Measurements from ENCODE around the gene GGCT. TPM values are rescaled to one million over a fixed set of nuclear protein-coding genes. Genes with fewer than 3 reads are reported as not detected.

Gene GGCT
- total and polyA plus RNA-seq, 2 donors (not counting 3 experiments of a cell fraction or from before 2014, with no cell fraction given), result 21.1 to 44.3 TPM

DNA sequence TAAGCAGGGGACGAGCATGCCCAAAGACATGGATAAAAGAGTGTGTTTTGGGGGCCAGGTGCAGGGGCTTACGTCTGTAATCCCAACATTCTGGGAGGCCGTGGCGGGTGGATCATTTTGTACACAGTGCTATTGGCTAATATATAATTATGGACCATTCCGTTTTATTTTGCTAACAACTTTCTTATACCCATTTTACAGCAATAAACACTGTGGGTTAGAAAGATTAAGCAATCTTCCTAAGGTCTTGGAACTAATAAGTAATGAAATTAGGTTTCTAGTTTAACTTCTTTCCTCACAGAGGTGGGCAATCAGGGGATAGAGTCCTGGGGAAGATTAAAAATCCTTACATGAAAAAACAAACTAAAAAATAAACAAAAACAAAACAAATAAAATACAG is 3.4 kb downstream of the GGCT start:
- BruUV-seq (replicated peaks), result no TSS peak
- peaks cover 0 to 3% of the 10 kb centered on the region in 2 experiments for H3K36me3 ChIP-seq (ENCODE audit: control insufficient read depth in 2 of 2, extremely low read depth in 1 of 2, insufficient read depth in 2 of 2, low read length in 2 of 2)
- H3K4me1 ChIP-seq (ENCODE audit: control insufficient read depth, extremely low read depth, insufficient read depth, low read length), result peaks cover 15% of the 10 kb centered on the region
- no peak for FAIRE-seq
- no peaks in the 10 kb centered on the region for H3K9me1 ChIP-seq (replicated peaks; ENCODE audit: control insufficient read depth, extremely low read depth, insufficient read depth, low read length)
- H3K9ac ChIP-seq (replicated peaks; ENCODE audit: extremely low read depth, insufficient read depth, low read length), result no peak overlapping the region
- H3K27me3 ChIP-seq (ENCODE audit: control insufficient read depth in 2 of 2, insufficient read depth in 2 of 2, low read length in 2 of 2), result no peaks in the 10 kb centered on the region
- no peak overlapping the region for H3K4me2 ChIP-seq (ENCODE audit: insufficient read depth, low read length)
- dilution Hi-C loops (cut with MboI; ENCODE audit: extremely low pct_ligation_motif_present, low sequenced_read_pairs), result no loop called here
- no peaks in the 10 kb centered on the region for H3K9me3 ChIP-seq (replicated peaks; ENCODE audit: control insufficient read depth, insufficient read depth, low read length)
- H3K27ac ChIP-seq (ENCODE audit: insufficient read depth, low read depth, low read length), result no peak overlapping the region
- no peak overlapping the region for H3K4me3 ChIP-seq (replicated peaks in 1 of 3; ENCODE audit: insufficient read depth in 1 of 3, low read depth in 1 of 3, low read length in 3 of 3)
- no peak overlapping the region for H2AFZ ChIP-seq (ENCODE audit: low read depth, low read length)
- TF ChIP-seq EZH2 (IDR thresholded peaks at IDR 0.05; ENCODE audit: borderline replicate concordance, low read depth, low read length, severe bottlenecking) (no peak), POLR2AphosphoS5 (IDR thresholded peaks at IDR 0.05; ENCODE audit: insufficient read depth, low read depth, low read length) (no peak), FOS (IDR thresholded peaks at IDR 0.05; ENCODE audit: borderline replicate concordance, insufficient read depth, low read length) (no peak)
- TF ChIP-seq, protein P1, sequence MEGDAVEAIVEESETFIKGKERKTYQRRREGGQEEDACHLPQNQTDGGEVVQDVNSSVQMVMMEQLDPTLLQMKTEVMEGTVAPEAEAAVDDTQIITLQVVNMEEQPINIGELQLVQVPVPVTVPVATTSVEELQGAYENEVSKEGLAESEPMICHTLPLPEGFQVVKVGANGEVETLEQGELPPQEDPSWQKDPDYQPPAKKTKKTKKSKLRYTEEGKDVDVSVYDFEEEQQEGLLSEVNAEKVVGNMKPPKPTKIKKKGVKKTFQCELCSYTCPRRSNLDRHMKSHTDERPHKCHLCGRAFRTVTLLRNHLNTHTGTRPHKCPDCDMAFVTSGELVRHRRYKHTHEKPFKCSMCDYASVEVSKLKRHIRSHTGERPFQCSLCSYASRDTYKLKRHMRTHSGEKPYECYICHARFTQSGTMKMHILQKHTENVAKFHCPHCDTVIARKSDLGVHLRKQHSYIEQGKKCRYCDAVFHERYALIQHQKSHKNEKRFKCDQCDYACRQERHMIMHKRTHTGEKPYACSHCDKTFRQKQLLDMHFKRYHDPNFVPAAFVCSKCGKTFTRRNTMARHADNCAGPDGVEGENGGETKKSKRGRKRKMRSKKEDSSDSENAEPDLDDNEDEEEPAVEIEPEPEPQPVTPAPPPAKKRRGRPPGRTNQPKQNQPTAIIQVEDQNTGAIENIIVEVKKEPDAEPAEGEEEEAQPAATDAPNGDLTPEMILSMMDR (IDR thresholded peaks at IDR 0.05; ENCODE audit: extremely low read depth in 1 of 2, insufficient read depth in 1 of 2, low read depth in 1 of 2, low read length in 2 of 2), result no peak
- TF ChIP-seq, protein P2, sequence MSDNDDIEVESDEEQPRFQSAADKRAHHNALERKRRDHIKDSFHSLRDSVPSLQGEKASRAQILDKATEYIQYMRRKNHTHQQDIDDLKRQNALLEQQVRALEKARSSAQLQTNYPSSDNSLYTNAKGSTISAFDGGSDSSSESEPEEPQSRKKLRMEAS (IDR thresholded peaks at IDR 0.05; ENCODE audit: insufficient read depth, insufficient read length), result no peak
- no peak for DNase-seq (ENCODE audit: low read depth, low spot score)
- intact Hi-C loops (cut with micrococcal nuclease), result loop anchor here (10.0 kb wide), 1 partner anchor 216 kb away; the partner anchor contains the start of gene ZNRF2
- H3K79me2 ChIP-seq (ENCODE audit: control insufficient read depth, insufficient read depth, low read length), result peaks cover 32% of the 10 kb centered on the region
- no peaks in the 10 kb centered on the region for H4K20me1 ChIP-seq (replicated peaks; ENCODE audit: control insufficient read depth, extremely low read depth, insufficient read depth, low read length)
- ChIA-PET POLR2A (no interaction called here), CTCF (interaction anchor here (1.6 to 1.9 kb wide), 2 partner anchors 10 to 16 kb away, joined by 4 to 5 read pairs; no protein-coding TSS in a partner anchor)

DNA sequence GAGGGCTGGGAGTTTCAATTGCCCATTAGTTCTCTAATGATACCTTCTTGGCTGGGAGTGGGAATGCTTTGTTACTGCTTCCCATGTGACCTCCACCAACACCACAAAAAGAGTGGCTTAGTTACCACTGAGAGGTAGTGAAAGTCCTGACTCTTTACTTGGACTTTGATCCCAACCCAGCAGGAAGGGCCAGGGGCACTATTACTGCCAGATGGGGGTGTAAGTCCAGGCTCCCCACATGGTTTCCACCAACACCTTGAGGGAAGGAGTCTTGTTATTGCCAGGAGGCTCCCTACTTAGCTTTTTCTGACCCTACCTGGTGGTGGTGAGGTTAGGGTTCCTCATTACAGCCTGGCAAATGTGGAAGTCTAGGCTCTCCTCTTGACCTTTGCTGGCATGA is 11.4 kb downstream of the GGCT start:
- Histone ChIP-seq H3K4me1 (ENCODE audit: control insufficient read depth, extremely low read depth, insufficient read depth, low read length) (no peaks in the 10 kb centered on the region), H3K4me3 (replicated peaks in 1 of 3; ENCODE audit: insufficient read depth in 1 of 3, low read depth in 1 of 3, low read length in 3 of 3) (no peak overlapping the region), H3K27ac (ENCODE audit: insufficient read depth, low read depth, low read length) (no peak overlapping the region), H3K36me3 (ENCODE audit: control insufficient read depth in 2 of 2, extremely low read depth in 1 of 2, insufficient read depth in 2 of 2, low read length in 2 of 2) (peaks cover 0 to 3% of the 10 kb centered on the region in 2 experiments), H4K20me1 (replicated peaks; ENCODE audit: control insufficient read depth, extremely low read depth, insufficient read depth, low read length) (no peaks in the 10 kb centered on the region), H3K9me1 (replicated peaks; ENCODE audit: control insufficient read depth, extremely low read depth, insufficient read depth, low read length) (no peaks in the 10 kb centered on the region), H3K79me2 (ENCODE audit: control insufficient read depth, insufficient read depth, low read length) (no peaks in the 10 kb centered on the region), H3K4me2 (ENCODE audit: insufficient read depth, low read length) (no peak overlapping the region), H3K9ac (replicated peaks; ENCODE audit: extremely low read depth, insufficient read depth, low read length) (no peak overlapping the region), H3K9me3 (replicated peaks; ENCODE audit: control insufficient read depth, insufficient read depth, low read length) (no peaks in the 10 kb centered on the region), H2AFZ (ENCODE audit: low read depth, low read length) (no peak overlapping the region), H3K27me3 (ENCODE audit: control insufficient read depth in 2 of 2, insufficient read depth in 2 of 2, low read length in 2 of 2) (no peaks in the 10 kb centered on the region)
- ChIA-PET CTCF (no interaction called here), POLR2A (no interaction called here)
- no peak for DNase-seq (ENCODE audit: low read depth, low spot score)
- TF ChIP-seq GATA2 (IDR thresholded peaks at IDR 0.05; ENCODE audit: insufficient read depth, insufficient read length, low read depth, low read length) (no peak), MYC (IDR thresholded peaks at IDR 0.05; ENCODE audit: low read depth, low read length) (no peak), POLR2AphosphoS5 (IDR thresholded peaks at IDR 0.05; ENCODE audit: insufficient read depth, low read depth, low read length) (no peak), FOS (IDR thresholded peaks at IDR 0.05; ENCODE audit: borderline replicate concordance, insufficient read depth, low read length) (no peak), JUN (IDR thresholded peaks at IDR 0.05; ENCODE audit: borderline replicate concordance, insufficient read depth, insufficient read length, low read depth) (no peak), POLR2A (IDR thresholded peaks at IDR 0.05; ENCODE audit: low read depth, low read length) (no peak), EZH2 (IDR thresholded peaks at IDR 0.05; ENCODE audit: borderline replicate concordance, low read depth, low read length, severe bottlenecking) (no peak)
- TF ChIP-seq, protein P1 (IDR thresholded peaks at IDR 0.05; ENCODE audit: extremely low read depth in 1 of 2, insufficient read depth in 1 of 2, low read depth in 1 of 2, low read length in 2 of 2), result no peak
- TF ChIP-seq, protein P2 (IDR thresholded peaks at IDR 0.05; ENCODE audit: insufficient read depth, insufficient read length), result no peak
- intact Hi-C loops (cut with micrococcal nuclease) (no loop called here), dilution Hi-C loops (cut with MboI; ENCODE audit: extremely low pct_ligation_motif_present, low sequenced_read_pairs) (no loop called here)
- BruUV-seq (replicated peaks), result no TSS peak
- no peak for FAIRE-seq
